KOPT-K1 (cell line): ENCODE measurements around the gene BCAR3.
"Not testable (repeated sequence)": the region's sequence is repeated elsewhere in the genome, so short reads cannot be mapped to it uniquely, and the experiment has no call there.

Experiments used
- H3K27ac ChIP-seq: fragments of 200-600 bp; sonication (generic); 2 replicates; pipeline ENCODE4 v1.5.1; 2016; ENCODE audit warnings: antibody characterized with exemption, mild to moderate bottlenecking, low read depth, low read length; ENCODE audit not compliant: poor library complexity, severe bottlenecking
- H3K36me3 ChIP-seq: fragments of 200-600 bp; sonication (generic); 2 replicates; pipeline ENCODE4 v1.5.1; 2017; ENCODE audit warnings: antibody characterized with exemption, mild to moderate bottlenecking, low read length, moderate library complexity; ENCODE audit not compliant: insufficient read depth
- H3K9me3 ChIP-seq: fragments of 200-600 bp; sonication (generic); 2 replicates; pipeline ENCODE4 v1.5.1; 2017; ENCODE audit warnings: antibody characterized with exemption, low read length, mild to moderate bottlenecking; ENCODE audit not compliant: insufficient read depth, poor library complexity, severe bottlenecking

Gene BCAR3

DNA sequence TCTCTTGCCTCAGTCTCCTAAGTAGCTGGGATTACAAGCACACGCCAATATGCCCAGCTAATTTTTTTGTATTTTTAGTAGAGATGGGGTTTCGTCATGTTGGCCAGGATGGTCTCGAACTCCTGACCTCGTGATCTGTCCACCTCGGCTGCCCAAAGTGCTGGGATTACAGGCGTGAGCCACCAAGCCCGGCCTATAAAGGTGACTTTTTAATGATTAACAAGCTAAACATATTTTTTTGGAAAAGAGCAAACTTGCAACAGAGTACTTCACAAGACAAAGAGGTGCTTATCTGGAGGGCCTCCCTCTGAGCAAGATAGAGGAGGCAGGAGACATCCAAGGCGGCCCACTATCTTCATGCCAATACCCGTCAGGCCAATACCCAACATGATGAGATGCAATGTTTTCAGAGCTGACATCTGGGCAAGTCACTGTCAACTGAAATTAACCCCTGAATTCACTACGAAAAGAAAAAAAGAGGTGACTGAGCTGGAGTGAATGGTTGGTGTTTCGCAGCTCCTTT lies 10.5 kb downstream of the BCAR3 start:
- H3K27ac ChIP-seq, result no peak overlapping the region
- no peaks in the 10 kb centered on the region for H3K36me3 ChIP-seq
- no peaks in the 10 kb centered on the region for H3K9me3 ChIP-seq

GRCh38 chr1:93670141-93670540 lies 11.5 kb downstream of the BCAR3 start:
- Histone ChIP-seq H3K36me3 (no peaks in the 10 kb centered on the region), H3K27ac (no peak overlapping the region), H3K9me3 (no peaks in the 10 kb centered on the region)

GRCh38 chr1:93669369-93669768 lies 12.3 kb downstream of the BCAR3 start:
- H3K27ac ChIP-seq, result no peak overlapping the region
- H3K9me3 ChIP-seq, result no peaks in the 10 kb centered on the region
- H3K36me3 ChIP-seq, result no peaks in the 10 kb centered on the region

GRCh38 chr1:93668951-93669350 lies 12.7 kb downstream of the BCAR3 start:
- Histone ChIP-seq H3K27ac (no peak overlapping the region), H3K36me3 (no peaks in the 10 kb centered on the region), H3K9me3 (no peaks in the 10 kb centered on the region)

DNA sequence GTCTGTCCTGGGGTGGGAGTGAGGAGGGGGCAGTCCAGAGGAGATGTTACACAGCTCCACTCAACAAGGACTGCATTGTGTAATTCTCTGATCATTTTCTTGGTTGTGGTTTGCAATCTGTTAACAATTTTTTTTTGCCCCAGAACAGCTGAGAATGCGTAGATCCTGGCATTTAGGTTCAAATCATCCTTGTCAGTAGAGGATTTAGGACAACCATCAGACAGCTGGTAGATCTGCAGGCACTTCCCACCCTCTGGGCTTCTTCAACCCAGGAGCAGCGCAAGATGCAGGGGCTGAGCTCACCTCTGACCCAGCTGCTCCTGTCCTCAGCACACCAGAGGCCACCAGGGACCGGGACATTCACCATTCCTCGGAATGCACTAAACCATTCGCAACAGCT lies 13.5 kb downstream of the BCAR3 start:
- Histone ChIP-seq H3K36me3 (no peaks in the 10 kb centered on the region), H3K27ac (no peak overlapping the region), H3K9me3 (no peaks in the 10 kb centered on the region)

DNA sequence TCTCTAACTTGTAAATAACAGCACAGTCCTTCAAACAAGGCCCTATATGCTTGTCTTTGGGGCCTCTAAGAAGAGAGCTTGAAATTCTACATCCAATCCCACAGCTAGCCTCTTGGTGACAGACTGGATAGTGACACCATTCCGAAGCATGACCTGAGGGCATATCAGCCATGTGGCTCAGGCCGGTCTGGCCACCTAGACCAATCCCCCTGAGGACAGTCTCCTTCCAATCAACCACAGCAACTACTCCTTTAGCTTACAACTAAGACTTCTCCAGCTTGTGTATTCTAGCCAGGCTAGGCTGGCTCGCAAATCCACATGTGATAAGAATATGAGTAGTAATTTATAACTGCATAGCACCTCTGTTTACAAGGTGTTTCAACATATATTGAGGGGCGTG lies 14.0 kb downstream of the BCAR3 start:
- Histone ChIP-seq H3K27ac (no peak overlapping the region), H3K36me3 (no peaks in the 10 kb centered on the region), H3K9me3 (no peaks in the 10 kb centered on the region)

DNA sequence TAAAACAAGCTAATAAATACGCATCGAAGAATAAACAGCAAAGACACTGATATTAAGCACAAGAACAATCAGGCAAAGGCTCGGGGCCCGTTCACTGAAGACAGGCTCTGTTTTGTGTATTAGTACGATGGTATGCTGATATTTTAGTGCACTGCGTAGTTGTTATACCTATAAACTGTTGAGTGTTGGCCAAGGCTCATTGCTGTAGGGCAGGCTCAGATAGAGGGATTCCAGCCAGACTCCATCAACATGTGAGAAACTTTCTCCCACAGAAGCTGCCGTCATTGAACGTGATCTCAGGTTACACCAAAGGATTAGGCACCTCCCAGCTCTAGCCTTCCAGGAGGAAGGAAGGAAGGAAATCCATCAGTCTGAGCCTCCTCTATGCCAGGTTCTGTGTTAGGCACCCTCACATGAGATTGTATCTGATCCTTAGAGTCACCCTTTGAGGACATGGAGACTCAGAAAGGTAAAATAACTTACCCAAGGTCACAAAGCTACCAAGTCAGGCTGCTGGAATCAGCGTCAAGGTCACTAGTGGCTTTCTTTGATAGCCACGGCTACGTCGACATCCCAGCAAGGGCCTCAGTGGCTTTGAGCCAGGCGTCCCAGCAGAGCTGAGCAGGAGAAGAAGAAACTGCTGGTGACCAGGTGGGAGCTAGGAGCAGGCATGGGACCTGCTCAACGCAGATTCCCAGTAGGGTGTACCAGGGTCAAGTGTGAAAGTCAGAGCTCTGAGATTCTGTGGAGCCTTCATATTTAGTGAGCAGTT lies 14.8 kb downstream of the BCAR3 start:
- Histone ChIP-seq H3K27ac (no peak overlapping the region), H3K9me3 (no peaks in the 10 kb centered on the region)

DNA sequence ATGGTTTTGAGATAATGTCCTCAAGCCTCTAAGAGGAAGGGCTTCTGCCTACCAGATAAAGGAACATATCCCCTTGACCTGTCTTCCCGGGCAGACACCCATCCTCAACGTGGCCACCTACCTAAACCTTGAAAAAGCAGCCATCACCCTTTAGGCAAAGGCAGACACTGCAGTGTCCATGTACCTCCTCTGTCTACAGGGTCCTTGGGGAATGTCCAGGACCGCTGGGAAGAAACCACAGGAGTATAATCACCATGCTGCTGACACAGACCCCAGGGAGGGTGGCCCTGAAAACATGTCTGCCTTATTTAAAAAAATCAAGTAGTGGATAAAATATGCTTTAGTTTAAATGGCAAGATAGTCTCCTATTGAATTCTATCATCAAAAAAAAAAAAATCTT lies 16.6 kb downstream of the BCAR3 start:
- no peaks in the 10 kb centered on the region for H3K9me3 ChIP-seq
- no peak overlapping the region for H3K27ac ChIP-seq
- H3K36me3 ChIP-seq, result no peaks in the 10 kb centered on the region

More for the DNA sequence above, 14.8 kb downstream of the BCAR3 start:
- no peaks in the 10 kb centered on the region for H3K36me3 ChIP-seq

GRCh38 chr1:93663208-93663614 lies 18.4 kb downstream of the BCAR3 start:
- Histone ChIP-seq H3K27ac (no peak overlapping the region), H3K9me3 (no peaks in the 10 kb centered on the region), H3K36me3 (no peaks in the 10 kb centered on the region)

- H3K9me3 ChIP-seq, result no peaks in the 10 kb centered on the region
- no peaks in the 10 kb centered on the region for H3K36me3 ChIP-seq
- H3K27ac ChIP-seq, result no peak overlapping the region
Measured at GRCh38 chr1:93662481-93663207, 19.0 kb downstream of the BCAR3 start.

DNA sequence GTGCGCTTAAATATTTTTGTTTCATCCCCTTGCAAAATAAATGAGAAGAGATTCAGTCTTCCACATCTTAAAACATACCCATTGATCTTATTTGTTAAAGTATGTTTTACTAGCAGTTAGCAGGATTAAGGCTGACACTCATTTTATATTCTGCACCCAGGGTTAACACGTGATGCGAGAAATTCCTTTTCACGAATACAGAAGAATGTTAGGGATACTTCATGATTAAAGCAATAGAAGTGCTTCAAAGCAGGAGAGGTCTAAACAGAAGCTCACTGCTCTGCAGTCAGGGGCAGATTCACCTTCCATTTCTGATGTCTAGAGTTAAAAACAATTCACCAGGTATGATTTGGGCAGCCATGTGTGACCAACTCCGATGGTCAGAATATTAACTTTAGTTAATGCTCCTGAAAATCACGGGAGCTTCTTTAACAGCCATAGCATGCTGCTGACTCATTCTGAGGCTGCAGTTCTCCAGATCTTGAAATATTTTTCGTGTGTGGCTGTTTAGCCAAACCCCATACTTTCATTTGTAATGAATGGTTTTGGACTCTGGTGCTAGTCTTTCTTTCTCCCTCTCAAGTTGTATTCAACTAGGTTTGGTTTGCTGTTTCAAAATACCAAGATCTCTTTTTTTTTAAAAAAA lies 19.7 kb downstream of the BCAR3 start:
- Histone ChIP-seq H3K9me3 (no peaks in the 10 kb centered on the region), H3K27ac (no peak overlapping the region), H3K36me3 (no peaks in the 10 kb centered on the region)

DNA sequence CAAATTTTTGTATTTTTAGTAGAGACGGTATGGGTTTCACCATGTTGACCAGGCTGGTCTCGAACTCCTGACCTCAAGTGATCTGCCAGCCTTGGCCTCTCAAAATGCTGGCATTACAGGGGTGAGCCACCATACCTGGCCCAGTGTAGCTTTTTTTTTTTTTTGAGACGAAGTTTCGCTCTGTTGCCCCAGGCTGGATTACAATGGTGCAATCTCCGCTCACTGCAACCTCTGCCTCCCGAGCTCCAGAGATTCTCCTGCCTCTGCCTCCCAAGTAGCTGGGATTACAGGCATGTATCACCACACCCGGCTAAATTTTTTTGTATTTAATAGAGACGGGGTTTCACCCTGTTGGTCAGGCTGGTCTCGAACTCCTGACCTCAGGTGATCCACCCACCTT lies 20.3 kb downstream of the BCAR3 start:
- not testable (repeated sequence) for H3K27ac ChIP-seq, H3K36me3 ChIP-seq, H3K9me3 ChIP-seq

DNA sequence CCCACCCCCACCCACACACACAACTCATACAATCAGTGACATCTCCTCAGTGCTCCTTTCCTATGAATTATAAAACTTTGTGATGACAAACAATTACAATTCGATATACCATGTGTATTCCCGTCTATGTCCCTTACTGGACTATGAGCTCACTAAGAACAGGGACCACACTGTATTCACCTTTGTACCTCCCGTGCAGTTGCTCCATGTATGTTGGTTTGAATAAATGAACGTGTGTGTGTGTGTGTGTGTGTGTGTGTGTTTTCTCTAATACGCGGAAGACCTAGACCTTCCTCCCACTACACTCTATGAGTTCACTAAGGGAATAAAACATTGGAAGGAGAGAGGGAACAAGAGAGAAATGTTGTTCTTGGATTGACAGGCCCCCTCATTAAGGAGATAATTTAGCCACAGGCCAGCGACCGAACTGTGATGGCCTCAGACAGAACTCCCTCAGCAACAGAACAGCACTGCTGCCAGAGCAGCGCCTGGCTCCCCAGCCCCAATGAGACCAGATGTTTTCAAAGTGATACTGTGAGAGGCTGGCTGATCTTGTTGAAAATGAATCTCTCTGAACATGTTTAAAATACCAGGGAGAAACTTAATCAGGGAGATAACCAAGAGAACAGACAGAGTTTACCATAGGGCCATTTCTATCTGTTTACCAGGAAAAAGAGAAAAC lies 21.7 kb downstream of the BCAR3 start:
- H3K9me3 ChIP-seq, result no peaks in the 10 kb centered on the region
- no peaks in the 10 kb centered on the region for H3K36me3 ChIP-seq
- no peak overlapping the region for H3K27ac ChIP-seq

GRCh38 chr1:93658188-93658587 lies 23.4 kb downstream of the BCAR3 start:
- Histone ChIP-seq H3K9me3 (no peaks in the 10 kb centered on the region), H3K36me3 (no peaks in the 10 kb centered on the region), H3K27ac (no peak overlapping the region)

- Histone ChIP-seq H3K27ac (no peak overlapping the region), H3K36me3 (no peaks in the 10 kb centered on the region), H3K9me3 (no peaks in the 10 kb centered on the region)
Measured at GRCh38 chr1:93656491-93656890, 25.1 kb downstream of the BCAR3 start.
